ENCODE data around the gene TOR4A. TPM values are rescaled to one million over a fixed set of nuclear protein-coding genes. Genes with fewer than 3 reads are reported as not detected.

The TOR4A gene
- total and polyA plus RNA-seq, 9 of the 15 experiments (the other 6 are each of a cell fraction or from before 2014, with no cell fraction given) = 3.9 to 49.2 (median 8.8) TPM

DNA sequence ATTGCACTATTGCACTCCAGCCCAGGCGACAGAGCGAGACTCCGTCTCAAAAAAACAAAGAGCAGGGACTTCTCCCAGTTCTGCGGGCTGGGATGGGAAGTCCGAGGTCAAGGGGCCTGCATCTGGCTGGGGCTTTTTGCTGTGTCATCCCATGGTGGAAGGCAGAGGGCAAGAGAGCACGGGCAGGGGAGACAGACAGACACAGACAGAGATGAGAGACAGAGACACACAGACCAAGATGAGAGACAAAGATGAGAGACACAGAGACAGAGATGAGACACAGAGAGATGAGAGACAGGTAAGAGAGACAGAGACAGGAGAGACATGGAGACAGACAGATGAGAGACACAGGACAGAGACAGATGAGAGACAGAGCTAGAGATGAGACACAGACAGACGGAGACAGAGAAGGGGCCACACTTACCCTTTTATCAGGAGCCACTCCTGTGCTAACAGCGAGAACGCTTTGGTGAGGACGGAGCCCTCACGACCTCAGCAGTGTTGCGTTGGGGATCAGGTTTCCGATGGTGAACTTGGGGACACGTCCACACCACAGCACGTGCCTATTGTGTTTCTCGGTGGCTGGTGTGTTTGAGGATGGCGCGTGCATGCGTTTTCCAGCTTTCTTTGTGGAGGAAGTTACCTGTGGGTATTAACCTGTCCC is 8.9 kb upstream of the TOR4A start (continued):
- TF ChIP-seq PPARD (CRISPR knock-in tag; IDR thresholded peaks at IDR 0.05) (no peak), NR1H2 (CRISPR knock-in tag; IDR thresholded peaks at IDR 0.05) (no peak), U2AF1 (optimal IDR thresholded peaks at IDR 0.05; ENCODE audit: low read depth, low read length) (no peak), THRAP3 (IDR thresholded peaks at IDR 0.05; ENCODE audit: borderline replicate concordance) (peak; percentile 63; the same call in 1 of the 2 replicates), BRD9 (IDR thresholded peaks at IDR 0.05; ENCODE audit: low read depth, partially characterized antibody) (peak; percentile 69), DPF2 (IDR thresholded peaks at IDR 0.05) (peak; percentile 94), BRF1 (IDR thresholded peaks at IDR 0.05; ENCODE audit: borderline replicate concordance, extremely low read depth, insufficient read length) (no peak), IRF2 (CRISPR knock-in tag; IDR thresholded peaks at IDR 0.05) (no peak), SRSF7 (optimal IDR thresholded peaks at IDR 0.05; ENCODE audit: low read depth, low read length) (no peak), NR4A1 (CRISPR knock-in tag; IDR thresholded peaks at IDR 0.05) (no peak), NR4A1 (tag; IDR thresholded peaks at IDR 0.05) (no peak), NFE2 (IDR thresholded peaks at IDR 0.05; ENCODE audit: low read depth) (peak; percentile 97), TCF7L2 (IDR thresholded peaks at IDR 0.05; ENCODE audit: low read depth, low read length) (no peak)
- TF ChIP-seq, protein P1, sequence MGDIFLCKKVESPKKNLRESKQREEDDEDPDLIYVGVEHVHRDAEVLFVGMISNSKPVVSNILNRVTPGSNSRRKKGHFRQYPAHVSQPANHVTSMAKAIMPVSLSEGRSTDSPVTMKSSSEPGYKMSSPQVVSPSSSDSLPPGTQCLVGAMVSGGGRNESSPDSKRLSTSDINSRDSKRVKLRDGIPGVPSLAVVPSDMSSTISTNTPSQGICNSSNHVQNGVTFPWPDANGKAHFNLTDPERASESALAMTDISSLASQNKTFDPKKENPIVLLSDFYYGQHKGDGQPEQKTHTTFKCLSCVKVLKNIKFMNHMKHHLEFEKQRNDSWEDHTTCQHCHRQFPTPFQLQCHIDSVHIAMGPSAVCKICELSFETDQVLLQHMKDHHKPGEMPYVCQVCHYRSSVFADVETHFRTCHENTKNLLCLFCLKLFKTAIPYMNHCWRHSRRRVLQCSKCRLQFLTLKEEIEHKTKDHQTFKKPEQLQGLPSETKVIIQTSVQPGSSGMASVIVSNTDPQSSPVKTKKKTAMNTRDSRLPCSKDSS (IDR thresholded peaks at IDR 0.05; ENCODE audit: low read depth, partially characterized antibody) = no peak
- TF ChIP-seq, protein P2, sequence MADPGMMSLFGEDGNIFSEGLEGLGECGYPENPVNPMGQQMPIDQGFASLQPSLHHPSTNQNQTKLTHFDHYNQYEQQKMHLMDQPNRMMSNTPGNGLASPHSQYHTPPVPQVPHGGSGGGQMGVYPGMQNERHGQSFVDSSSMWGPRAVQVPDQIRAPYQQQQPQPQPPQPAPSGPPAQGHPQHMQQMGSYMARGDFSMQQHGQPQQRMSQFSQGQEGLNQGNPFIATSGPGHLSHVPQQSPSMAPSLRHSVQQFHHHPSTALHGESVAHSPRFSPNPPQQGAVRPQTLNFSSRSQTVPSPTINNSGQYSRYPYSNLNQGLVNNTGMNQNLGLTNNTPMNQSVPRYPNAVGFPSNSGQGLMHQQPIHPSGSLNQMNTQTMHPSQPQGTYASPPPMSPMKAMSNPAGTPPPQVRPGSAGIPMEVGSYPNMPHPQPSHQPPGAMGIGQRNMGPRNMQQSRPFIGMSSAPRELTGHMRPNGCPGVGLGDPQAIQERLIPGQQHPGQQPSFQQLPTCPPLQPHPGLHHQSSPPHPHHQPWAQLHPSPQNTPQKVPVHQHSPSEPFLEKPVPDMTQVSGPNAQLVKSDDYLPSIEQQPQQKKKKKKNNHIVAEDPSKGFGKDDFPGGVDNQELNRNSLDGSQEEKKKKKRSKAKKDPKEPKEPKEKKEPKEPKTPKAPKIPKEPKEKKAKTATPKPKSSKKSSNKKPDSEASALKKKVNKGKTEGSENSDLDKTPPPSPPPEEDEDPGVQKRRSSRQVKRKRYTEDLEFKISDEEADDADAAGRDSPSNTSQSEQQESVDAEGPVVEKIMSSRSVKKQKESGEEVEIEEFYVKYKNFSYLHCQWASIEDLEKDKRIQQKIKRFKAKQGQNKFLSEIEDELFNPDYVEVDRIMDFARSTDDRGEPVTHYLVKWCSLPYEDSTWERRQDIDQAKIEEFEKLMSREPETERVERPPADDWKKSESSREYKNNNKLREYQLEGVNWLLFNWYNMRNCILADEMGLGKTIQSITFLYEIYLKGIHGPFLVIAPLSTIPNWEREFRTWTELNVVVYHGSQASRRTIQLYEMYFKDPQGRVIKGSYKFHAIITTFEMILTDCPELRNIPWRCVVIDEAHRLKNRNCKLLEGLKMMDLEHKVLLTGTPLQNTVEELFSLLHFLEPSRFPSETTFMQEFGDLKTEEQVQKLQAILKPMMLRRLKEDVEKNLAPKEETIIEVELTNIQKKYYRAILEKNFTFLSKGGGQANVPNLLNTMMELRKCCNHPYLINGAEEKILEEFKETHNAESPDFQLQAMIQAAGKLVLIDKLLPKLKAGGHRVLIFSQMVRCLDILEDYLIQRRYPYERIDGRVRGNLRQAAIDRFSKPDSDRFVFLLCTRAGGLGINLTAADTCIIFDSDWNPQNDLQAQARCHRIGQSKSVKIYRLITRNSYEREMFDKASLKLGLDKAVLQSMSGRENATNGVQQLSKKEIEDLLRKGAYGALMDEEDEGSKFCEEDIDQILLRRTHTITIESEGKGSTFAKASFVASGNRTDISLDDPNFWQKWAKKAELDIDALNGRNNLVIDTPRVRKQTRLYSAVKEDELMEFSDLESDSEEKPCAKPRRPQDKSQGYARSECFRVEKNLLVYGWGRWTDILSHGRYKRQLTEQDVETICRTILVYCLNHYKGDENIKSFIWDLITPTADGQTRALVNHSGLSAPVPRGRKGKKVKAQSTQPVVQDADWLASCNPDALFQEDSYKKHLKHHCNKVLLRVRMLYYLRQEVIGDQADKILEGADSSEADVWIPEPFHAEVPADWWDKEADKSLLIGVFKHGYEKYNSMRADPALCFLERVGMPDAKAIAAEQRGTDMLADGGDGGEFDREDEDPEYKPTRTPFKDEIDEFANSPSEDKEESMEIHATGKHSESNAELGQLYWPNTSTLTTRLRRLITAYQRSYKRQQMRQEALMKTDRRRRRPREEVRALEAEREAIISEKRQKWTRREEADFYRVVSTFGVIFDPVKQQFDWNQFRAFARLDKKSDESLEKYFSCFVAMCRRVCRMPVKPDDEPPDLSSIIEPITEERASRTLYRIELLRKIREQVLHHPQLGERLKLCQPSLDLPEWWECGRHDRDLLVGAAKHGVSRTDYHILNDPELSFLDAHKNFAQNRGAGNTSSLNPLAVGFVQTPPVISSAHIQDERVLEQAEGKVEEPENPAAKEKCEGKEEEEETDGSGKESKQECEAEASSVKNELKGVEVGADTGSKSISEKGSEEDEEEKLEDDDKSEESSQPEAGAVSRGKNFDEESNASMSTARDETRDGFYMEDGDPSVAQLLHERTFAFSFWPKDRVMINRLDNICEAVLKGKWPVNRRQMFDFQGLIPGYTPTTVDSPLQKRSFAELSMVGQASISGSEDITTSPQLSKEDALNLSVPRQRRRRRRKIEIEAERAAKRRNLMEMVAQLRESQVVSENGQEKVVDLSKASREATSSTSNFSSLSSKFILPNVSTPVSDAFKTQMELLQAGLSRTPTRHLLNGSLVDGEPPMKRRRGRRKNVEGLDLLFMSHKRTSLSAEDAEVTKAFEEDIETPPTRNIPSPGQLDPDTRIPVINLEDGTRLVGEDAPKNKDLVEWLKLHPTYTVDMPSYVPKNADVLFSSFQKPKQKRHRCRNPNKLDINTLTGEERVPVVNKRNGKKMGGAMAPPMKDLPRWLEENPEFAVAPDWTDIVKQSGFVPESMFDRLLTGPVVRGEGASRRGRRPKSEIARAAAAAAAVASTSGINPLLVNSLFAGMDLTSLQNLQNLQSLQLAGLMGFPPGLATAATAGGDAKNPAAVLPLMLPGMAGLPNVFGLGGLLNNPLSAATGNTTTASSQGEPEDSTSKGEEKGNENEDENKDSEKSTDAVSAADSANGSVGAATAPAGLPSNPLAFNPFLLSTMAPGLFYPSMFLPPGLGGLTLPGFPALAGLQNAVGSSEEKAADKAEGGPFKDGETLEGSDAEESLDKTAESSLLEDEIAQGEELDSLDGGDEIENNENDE (IDR thresholded peaks at IDR 0.05; ENCODE audit: low read depth, low read length) = no peak
